ENCODE measurements around the gene SYNE1. TPM values are rescaled to one million over a fixed set of nuclear protein-coding genes. Genes with fewer than 3 reads are reported as not detected.
A peak's percentile ranks its signal among the peaks of the same experiment; 100 is the strongest.

Gene SYNE1
- total and polyA plus RNA-seq, 7 experiments from 2014 or later = 50.6 to 205 (median 161) TPM

DNA sequence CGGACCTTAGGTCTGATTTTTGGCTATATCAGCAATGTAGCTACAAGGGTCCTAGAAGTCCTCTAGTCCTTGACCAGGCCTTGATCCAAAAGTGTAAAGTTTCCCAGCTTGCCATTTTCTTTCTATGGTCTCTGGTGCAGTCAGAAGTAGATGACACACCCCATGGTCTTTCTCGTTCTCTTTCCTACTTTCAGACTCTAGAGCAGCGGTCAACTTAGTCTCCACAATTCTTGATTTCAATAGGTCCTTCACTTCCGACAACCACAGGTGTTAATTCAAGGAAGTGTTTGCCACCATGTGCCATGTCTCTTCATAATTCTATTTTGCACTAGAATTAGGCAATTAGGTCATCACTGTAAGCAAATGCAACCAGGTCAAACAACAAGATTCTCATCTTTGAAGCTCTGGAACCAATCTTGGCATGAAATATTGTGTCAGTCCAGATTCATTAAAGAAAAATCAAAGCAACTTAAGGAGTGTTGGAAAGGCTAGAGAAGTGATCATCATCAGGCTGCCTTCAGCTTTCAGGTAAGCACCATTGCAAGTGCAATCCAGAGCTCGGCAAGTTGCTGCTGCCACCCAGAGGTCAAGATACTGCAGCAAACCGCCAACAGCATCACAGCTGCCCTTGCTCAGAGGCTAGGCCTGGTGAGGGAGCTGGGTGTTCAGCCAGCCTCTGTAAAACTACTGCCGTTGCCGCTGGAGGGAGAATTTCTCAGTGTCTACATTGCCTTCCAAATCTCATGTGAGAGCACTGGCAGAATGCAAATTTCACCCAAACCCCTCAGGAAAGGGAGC is 5.6 kb upstream of the SYNE1 start:
- H3K27ac Mint-ChIP-seq = no peak overlapping the region
- Histone ChIP-seq H3K9me3 (ENCODE audit: control insufficient read depth in 2 of 3, low read length in 3 of 3) (no peaks in the 10 kb centered on the region), H3K36me3 (ENCODE audit: control insufficient read depth in 2 of 3, insufficient read depth in 3 of 3, low read length in 3 of 3) (no peaks in the 10 kb centered on the region), H3K27me3 (ENCODE audit: control insufficient read depth in 2 of 2, insufficient read depth in 2 of 2, low read length in 2 of 2) (no peaks in the 10 kb centered on the region), H3K27ac (ENCODE audit: low read depth, low read length) (no peak overlapping the region), H3K4me3 (ENCODE audit: low read length) (no peak overlapping the region), H3K4me1 (ENCODE audit: control insufficient read depth in 2 of 2, insufficient read depth in 2 of 2, low read length in 2 of 2) (no peaks in the 10 kb centered on the region)
- peaks cover 15 to 37% (median 22%) of the 10 kb centered on the region in 5 donors for H3K27me3 Mint-ChIP-seq
- no peak overlapping the region for H3K4me3 Mint-ChIP-seq
- intact Hi-C loops (cut with micrococcal nuclease) = loop anchor here in 1 of 2 donors (5.0 kb wide), 1 partner anchor 90 kb away; no protein-coding TSS in a partner anchor
- H3K4me1 Mint-ChIP-seq = peaks cover 0 to 4% (median 3%) of the 10 kb centered on the region in 7 donors
- DNase-seq = peak in 1 of 9 donors; percentile 1
- H3K36me3 Mint-ChIP-seq = peaks cover 0 to 3% (median 0%) of the 10 kb centered on the region in 5 donors
- ChIA-PET CTCF (no interaction called here), POLR2A (no interaction called here)
- peaks cover 0 to 4% (median 0%) of the 10 kb centered on the region in 11 donors for H3K9me3 Mint-ChIP-seq
- peak; percentile 84 for ATAC-seq

GRCh38 chr6:152636609-152637295 is 410 bp downstream of the SYNE1 start:
- peak overlapping the region; percentile 46 for H3K4me3 ChIP-seq (ENCODE audit: low read length)
- Mint-ChIP-seq H3K36me3 (peaks cover 0 to 5% (median 0%) of the 10 kb centered on the region in 5 donors), H3K27ac (no peak overlapping the region), H3K4me1 (peaks cover 0 to 22% (median 13%) of the 10 kb centered on the region in 7 donors), H3K27me3 (peaks cover 41 to 51% (median 42%) of the 10 kb centered on the region in 5 donors), H3K9me3 (peaks cover 0 to 4% (median 0%) of the 10 kb centered on the region in 11 donors), H3K4me3 (peak overlapping the region; percentile 8 to 83 (median 51))
- ATAC-seq (peak; percentile 56), DNase-seq (no peak)
- no peaks in the 10 kb centered on the region for H3K27me3 ChIP-seq (ENCODE audit: control insufficient read depth in 2 of 2, insufficient read depth in 2 of 2, low read length in 2 of 2)
- intact Hi-C loops (cut with micrococcal nuclease) = no loop called here
- H3K36me3 ChIP-seq (ENCODE audit: control insufficient read depth in 2 of 3, insufficient read depth in 3 of 3, low read length in 3 of 3) = no peaks in the 10 kb centered on the region
- POLR2A ChIA-PET = no interaction called here
- no peaks in the 10 kb centered on the region for H3K9me3 ChIP-seq (ENCODE audit: control insufficient read depth in 2 of 3, low read length in 3 of 3)
- H3K27ac ChIP-seq (ENCODE audit: low read depth, low read length) = no peak overlapping the region
- peaks cover 0 to 19% of the 10 kb centered on the region in 2 donors for H3K4me1 ChIP-seq (ENCODE audit: control insufficient read depth in 2 of 2, insufficient read depth in 2 of 2, low read length in 2 of 2)
- CTCF ChIA-PET = no interaction called here

- DNase-seq = no peak
- peak overlapping the region; percentile 8 to 83 (median 51) for H3K4me3 Mint-ChIP-seq
- no peak overlapping the region for H3K27ac Mint-ChIP-seq
- no peak overlapping the region for H3K27ac ChIP-seq (ENCODE audit: low read depth, low read length)
- H3K9me3 Mint-ChIP-seq = peaks cover 0 to 4% (median 0%) of the 10 kb centered on the region in 11 donors
- ChIA-PET CTCF (interaction anchor here (0.6 kb wide), 1 partner anchor 150 kb away, joined by 3 read pairs; no protein-coding TSS in a partner anchor), POLR2A (no interaction called here)
- peak; percentile 28 for ATAC-seq
- peaks cover 0 to 22% (median 13%) of the 10 kb centered on the region in 7 donors for H3K4me1 Mint-ChIP-seq
- H3K4me1 ChIP-seq (ENCODE audit: control insufficient read depth in 2 of 2, insufficient read depth in 2 of 2, low read length in 2 of 2) = peaks cover 0 to 20% of the 10 kb centered on the region in 2 donors
- intact Hi-C loops (cut with micrococcal nuclease) = no loop called here
- H3K4me3 ChIP-seq (ENCODE audit: low read length) = peak overlapping the region; percentile 46
- H3K27me3 ChIP-seq (ENCODE audit: control insufficient read depth in 2 of 2, insufficient read depth in 2 of 2, low read length in 2 of 2) = no peaks in the 10 kb centered on the region
- peaks cover 0 to 5% (median 0%) of the 10 kb centered on the region in 5 donors for H3K36me3 Mint-ChIP-seq
- peaks cover 41 to 51% (median 42%) of the 10 kb centered on the region in 5 donors for H3K27me3 Mint-ChIP-seq
- H3K36me3 ChIP-seq (ENCODE audit: control insufficient read depth in 2 of 3, insufficient read depth in 3 of 3, low read length in 3 of 3) = no peaks in the 10 kb centered on the region
- no peaks in the 10 kb centered on the region for H3K9me3 ChIP-seq (ENCODE audit: control insufficient read depth in 2 of 3, low read length in 3 of 3)
Measured at GRCh38 chr6:152636021-152636608, 1.0 kb downstream of the SYNE1 start.

DNA sequence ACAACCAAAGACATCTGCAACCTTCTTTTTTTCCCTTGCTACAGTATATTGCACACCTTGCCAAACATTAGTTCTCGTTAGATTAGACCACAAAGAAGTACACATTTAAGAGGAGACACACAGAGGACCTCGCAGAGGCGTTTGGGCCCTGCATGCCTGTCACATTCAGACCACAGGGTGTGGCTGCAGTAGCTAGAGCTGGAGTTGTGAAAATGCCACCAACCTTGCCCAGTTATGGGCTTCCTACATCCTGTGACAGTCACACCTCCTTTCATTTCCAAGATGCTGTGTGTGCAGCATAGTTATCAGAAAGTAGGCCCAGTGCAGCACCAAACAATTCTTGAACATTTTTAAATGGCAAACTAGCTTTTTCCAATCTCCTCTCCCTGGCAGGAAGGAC is 2.4 kb downstream of the SYNE1 start:
- Mint-ChIP-seq H3K36me3 (peaks cover 0 to 5% (median 0%) of the 10 kb centered on the region in 5 donors), H3K4me3 (peak overlapping the region in 1 of 10 donors; percentile 83), H3K9me3 (peaks cover 0 to 4% (median 0%) of the 10 kb centered on the region in 11 donors), H3K27me3 (peaks cover 38 to 51% (median 42%) of the 10 kb centered on the region in 5 donors), H3K27ac (no peak overlapping the region), H3K4me1 (peaks cover 0 to 25% (median 13%) of the 10 kb centered on the region in 7 donors)
- DNase-seq (no peak), ATAC-seq (peak; percentile 86)
- intact Hi-C loops (cut with micrococcal nuclease) = no loop called here
- Histone ChIP-seq H3K27ac (ENCODE audit: low read depth, low read length) (no peak overlapping the region), H3K4me1 (ENCODE audit: control insufficient read depth in 2 of 2, insufficient read depth in 2 of 2, low read length in 2 of 2) (peaks cover 0 to 20% of the 10 kb centered on the region in 2 donors), H3K36me3 (ENCODE audit: control insufficient read depth in 2 of 3, insufficient read depth in 3 of 3, low read length in 3 of 3) (no peaks in the 10 kb centered on the region), H3K4me3 (ENCODE audit: low read length) (no peak overlapping the region), H3K27me3 (ENCODE audit: control insufficient read depth in 2 of 2, insufficient read depth in 2 of 2, low read length in 2 of 2) (no peaks in the 10 kb centered on the region), H3K9me3 (ENCODE audit: control insufficient read depth in 2 of 3, low read length in 3 of 3) (no peaks in the 10 kb centered on the region)
- POLR2A ChIA-PET = no interaction called here
- CTCF ChIA-PET = no interaction called here

- Mint-ChIP-seq H3K27ac (no peak overlapping the region), H3K4me1 (peaks cover 0 to 18% (median 9%) of the 10 kb centered on the region in 7 donors), H3K36me3 (no peaks in the 10 kb centered on the region), H3K27me3 (peaks cover 18 to 35% (median 26%) of the 10 kb centered on the region in 5 donors), H3K4me3 (no peak overlapping the region), H3K9me3 (peaks cover 0 to 3% (median 0%) of the 10 kb centered on the region in 11 donors)
- peaks cover 0 to 20% of the 10 kb centered on the region in 2 donors for H3K4me1 ChIP-seq (ENCODE audit: control insufficient read depth in 2 of 2, insufficient read depth in 2 of 2, low read length in 2 of 2)
- ATAC-seq = no peak
- no peak for DNase-seq
- no peak overlapping the region for H3K27ac ChIP-seq (ENCODE audit: low read depth, low read length)
- no peaks in the 10 kb centered on the region for H3K36me3 ChIP-seq (ENCODE audit: control insufficient read depth in 2 of 3, insufficient read depth in 3 of 3, low read length in 3 of 3)
- no peaks in the 10 kb centered on the region for H3K9me3 ChIP-seq (ENCODE audit: control insufficient read depth in 2 of 3, low read length in 3 of 3)
- ChIA-PET CTCF (no interaction called here), POLR2A (no interaction called here)
- no peak overlapping the region for H3K4me3 ChIP-seq (ENCODE audit: low read length)
- intact Hi-C loops (cut with micrococcal nuclease) = no loop called here
- no peaks in the 10 kb centered on the region for H3K27me3 ChIP-seq (ENCODE audit: control insufficient read depth in 2 of 2, insufficient read depth in 2 of 2, low read length in 2 of 2)
Measured at GRCh38 chr6:152632121-152632782, 4.9 kb downstream of the SYNE1 start.

GRCh38 chr6:152631376-152631775 is 5.8 kb downstream of the SYNE1 start:
- Mint-ChIP-seq H3K4me3 (no peak overlapping the region), H3K4me1 (peaks cover 0 to 16% (median 8%) of the 10 kb centered on the region in 7 donors), H3K27me3 (peaks cover 15 to 30% (median 25%) of the 10 kb centered on the region in 5 donors), H3K36me3 (no peaks in the 10 kb centered on the region), H3K9me3 (peaks cover 0 to 3% (median 0%) of the 10 kb centered on the region in 11 donors), H3K27ac (no peak overlapping the region)
- Histone ChIP-seq H3K4me1 (ENCODE audit: control insufficient read depth in 2 of 2, insufficient read depth in 2 of 2, low read length in 2 of 2) (peaks cover 0 to 20% of the 10 kb centered on the region in 2 donors), H3K9me3 (ENCODE audit: control insufficient read depth in 2 of 3, low read length in 3 of 3) (no peaks in the 10 kb centered on the region), H3K36me3 (ENCODE audit: control insufficient read depth in 2 of 3, insufficient read depth in 3 of 3, low read length in 3 of 3) (no peaks in the 10 kb centered on the region), H3K27me3 (ENCODE audit: control insufficient read depth in 2 of 2, insufficient read depth in 2 of 2, low read length in 2 of 2) (no peaks in the 10 kb centered on the region), H3K27ac (ENCODE audit: low read depth, low read length) (no peak overlapping the region), H3K4me3 (ENCODE audit: low read length) (no peak overlapping the region)
- DNase-seq = no peak
- no peak for ATAC-seq
- CTCF ChIA-PET = no interaction called here
- intact Hi-C loops (cut with micrococcal nuclease) = no loop called here
- POLR2A ChIA-PET = no interaction called here
